Gastrocnemius medialis (tissue), 4 donors: ENCODE results near the gene SLC25A21. TPM values are rescaled to one million over a fixed set of nuclear protein-coding genes. Genes with fewer than 3 reads are reported as not detected.
"Not testable (repeated sequence)": the region's sequence is repeated elsewhere in the genome, so short reads cannot be mapped to it uniquely, and the experiment has no call there.

Experiments used
- ATAC-seq, 2 donors: fragments of 150-250 bp; one replicate each; pipeline ENCODE4 v1.9.1; 2016
- DNase-seq, 2 donors: peaks; one replicate each; pipeline ENCODE4 v3.0.0-alpha.2; 2019
- H3K27ac ChIP-seq, 4 donors: fragments of 200-600 bp; sonication (generic); 1 replicate in 1 of 4; 2 replicates in 3 of 4; pipeline ENCODE4 v1.5.1; 2016 to 2018; ENCODE audit warnings: mild to moderate bottlenecking in 2 of 4, moderate library complexity in 1 of 4
- H3K27me3 ChIP-seq, 3 donors: fragments of 200-600 bp; sonication (generic) in 2 of 3; 1 replicate in 1 of 3; 2 replicates in 2 of 3; pipeline versions ENCODE4 v1.5.1 to v1.6.0; 2016 to 2019; ENCODE audit warnings: mild to moderate bottlenecking in 1 of 3, moderate library complexity in 1 of 3
- H3K36me3 ChIP-seq, 2 donors: fragments of 200-600 bp; sonication (generic) in 1 of 2; one replicate each; pipeline ENCODE4 v1.5.1; 2017 to 2018
- H3K4me1 ChIP-seq, 2 donors: fragments of 200-600 bp; sonication (generic) in 1 of 2; one replicate each; pipeline ENCODE4 v1.5.1; 2016 to 2017; ENCODE audit warnings: mild to moderate bottlenecking in 2 of 2
- H3K4me3 ChIP-seq, 4 donors: fragments of 200-600 bp; sonication (generic) in 3 of 4; 1 replicate in 1 of 4; 2 replicates in 3 of 4; pipeline ENCODE4 v1.5.1; 2016 to 2019; ENCODE audit warnings: mild to moderate bottlenecking in 2 of 4
- H3K9me3 ChIP-seq, 3 donors: fragments of 200-600 bp; sonication (generic) in 2 of 3; 1 replicate in 1 of 3; 2 replicates in 2 of 3; pipeline ENCODE4 v1.5.1; 2016 to 2019
- POLR2A ChIP-seq, 2 donors: fragments of 450-650 bp; IDR thresholded peaks; one replicate each; pipeline ENCODE4 v1.6.1; 2017; ENCODE audit warnings: antibody characterized with exemption in 2 of 2, mild to moderate bottlenecking in 2 of 2, moderate library complexity in 2 of 2
- in situ Hi-C, 4 donors: fragments of 200-750 bp; cut with MboI; loops; one replicate each; pipeline versions ENCODE4 v1.15.0 to v1.8.0; 2017; ENCODE audit warnings: low sequenced_read_pairs in 4 of 4
- intact Hi-C: fragments of 100-400 bp; cut with DNase I; formaldehyde crosslinking; loops from one replicate; pipeline ENCODE4 v1.15.1; 2023; ENCODE audit warnings: low total_unique reads
- total RNA-seq, 4 donors: library from RNA; depleted of rRNA; stranded (reverse); fragments of >200 nt; gene quantifications; one replicate each; pipeline versions ENCODE4 v1.1.0 to v1.2.3, GENCODE V29; 2016
- TF ChIP-seq, protein P1 (sequence below), 5 experiments: fragments of 450-650 bp in 3 of 5; fragments of 200-600 bp in 2 of 5; sonication (generic) in 2 of 5; IDR thresholded peaks in 4 of 5; conservative IDR thresholded peaks in 1 of 5; 1 replicate in 4 of 5; 2 replicates in 1 of 5; pipeline ENCODE4 v1.5.1; 2016 to 2019; ENCODE audit warnings: antibody characterized with exemption in 5 of 5, mild to moderate bottlenecking in 3 of 5, moderate library complexity in 3 of 5

SLC25A21 gene
- total RNA-seq, 4 donors from 2014 or later, result 1.9 TPM; not detected in 3

DNA sequence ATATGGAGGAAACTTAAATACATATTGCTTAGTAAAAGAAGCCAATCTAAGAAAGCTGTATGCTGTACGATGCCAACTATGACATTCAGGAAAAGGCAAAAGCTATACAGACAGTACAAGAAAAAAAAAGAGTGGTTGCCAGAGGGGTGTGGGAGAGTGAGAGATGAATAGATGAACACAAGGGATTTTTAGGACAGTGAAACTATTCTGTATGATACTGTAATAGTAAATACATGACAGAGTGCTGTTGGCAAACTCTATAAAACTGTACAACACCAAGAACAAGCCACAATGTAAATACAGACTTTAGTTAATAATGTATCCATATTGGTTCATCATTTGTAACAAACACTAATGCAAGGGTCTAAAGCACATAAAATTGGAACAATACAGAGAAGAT lies 14.5 kb upstream of the SLC25A21 start:
- no peak for ATAC-seq
- H3K27ac ChIP-seq, result no peak overlapping the region
- no peaks in the 10 kb centered on the region for H3K27me3 ChIP-seq
- no peak for DNase-seq
- no peaks in the 10 kb centered on the region for H3K4me1 ChIP-seq
- H3K9me3 ChIP-seq, result no peaks in the 10 kb centered on the region
- no peak for TF ChIP-seq POLR2A (IDR thresholded peaks at IDR 0.05)
- TF ChIP-seq, protein P1, sequence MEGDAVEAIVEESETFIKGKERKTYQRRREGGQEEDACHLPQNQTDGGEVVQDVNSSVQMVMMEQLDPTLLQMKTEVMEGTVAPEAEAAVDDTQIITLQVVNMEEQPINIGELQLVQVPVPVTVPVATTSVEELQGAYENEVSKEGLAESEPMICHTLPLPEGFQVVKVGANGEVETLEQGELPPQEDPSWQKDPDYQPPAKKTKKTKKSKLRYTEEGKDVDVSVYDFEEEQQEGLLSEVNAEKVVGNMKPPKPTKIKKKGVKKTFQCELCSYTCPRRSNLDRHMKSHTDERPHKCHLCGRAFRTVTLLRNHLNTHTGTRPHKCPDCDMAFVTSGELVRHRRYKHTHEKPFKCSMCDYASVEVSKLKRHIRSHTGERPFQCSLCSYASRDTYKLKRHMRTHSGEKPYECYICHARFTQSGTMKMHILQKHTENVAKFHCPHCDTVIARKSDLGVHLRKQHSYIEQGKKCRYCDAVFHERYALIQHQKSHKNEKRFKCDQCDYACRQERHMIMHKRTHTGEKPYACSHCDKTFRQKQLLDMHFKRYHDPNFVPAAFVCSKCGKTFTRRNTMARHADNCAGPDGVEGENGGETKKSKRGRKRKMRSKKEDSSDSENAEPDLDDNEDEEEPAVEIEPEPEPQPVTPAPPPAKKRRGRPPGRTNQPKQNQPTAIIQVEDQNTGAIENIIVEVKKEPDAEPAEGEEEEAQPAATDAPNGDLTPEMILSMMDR (IDR thresholded peaks at IDR 0.05 in 4 of 5, conservative IDR thresholded peaks at IDR 0.05 in 1 of 5), result no peak
- intact Hi-C loops, result no loop called here
- H3K4me3 ChIP-seq, result no peak overlapping the region
- no peaks in the 10 kb centered on the region for H3K36me3 ChIP-seq
- in situ Hi-C loops, result no loop called here

DNA sequence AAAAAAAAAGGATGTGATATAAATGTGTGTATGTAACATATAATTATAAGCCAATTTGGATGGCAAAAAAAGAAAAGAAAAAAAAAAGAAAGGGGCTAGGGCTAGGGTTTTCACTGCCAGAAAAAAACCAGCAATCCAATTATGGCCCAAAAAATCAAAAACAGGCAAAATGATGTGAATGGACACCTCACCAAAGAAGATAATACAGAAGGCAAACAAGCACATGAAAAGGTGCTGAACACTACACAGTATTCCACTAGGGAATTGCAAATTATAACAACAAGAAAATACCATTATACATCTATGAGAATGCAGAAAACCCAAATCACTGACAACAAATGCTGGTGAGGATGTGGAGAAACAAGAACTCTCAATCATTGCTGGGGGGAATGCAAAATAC lies 13.3 kb upstream of the SLC25A21 start:
- no peaks in the 10 kb centered on the region for H3K27me3 ChIP-seq
- no peak overlapping the region for H3K27ac ChIP-seq
- DNase-seq (no peak), ATAC-seq (no peak)
- no peaks in the 10 kb centered on the region for H3K36me3 ChIP-seq
- H3K9me3 ChIP-seq, result no peaks in the 10 kb centered on the region
- no peak for TF ChIP-seq POLR2A (IDR thresholded peaks at IDR 0.05)
- TF ChIP-seq, protein P1 (IDR thresholded peaks at IDR 0.05 in 4 of 5, conservative IDR thresholded peaks at IDR 0.05 in 1 of 5), result no peak
- in situ Hi-C loops, result no loop called here
- intact Hi-C loops, result no loop called here
- H3K4me3 ChIP-seq, result no peak overlapping the region
- no peaks in the 10 kb centered on the region for H3K4me1 ChIP-seq

GRCh38 chr14:37184520-37184919 lies 12.1 kb upstream of the SLC25A21 start:
- H3K27me3 ChIP-seq, ATAC-seq, intact Hi-C loops, H3K4me3 ChIP-seq, in situ Hi-C loops, H3K36me3 ChIP-seq, H3K27ac ChIP-seq, H3K9me3 ChIP-seq, DNase-seq, H3K4me1 ChIP-seq: not testable (repeated sequence)

GRCh38 chr14:37181441-37181840 lies 9.0 kb upstream of the SLC25A21 start:
- DNase-seq, result no peak
- no peak for TF ChIP-seq POLR2A (IDR thresholded peaks at IDR 0.05)
- TF ChIP-seq, protein P1 (IDR thresholded peaks at IDR 0.05 in 4 of 5, conservative IDR thresholded peaks at IDR 0.05 in 1 of 5), result no peak
- intact Hi-C loops (no loop called here), in situ Hi-C loops (no loop called here)
- Histone ChIP-seq H3K9me3 (no peaks in the 10 kb centered on the region), H3K36me3 (no peaks in the 10 kb centered on the region), H3K27ac (no peak overlapping the region), H3K4me3 (no peak overlapping the region), H3K4me1 (no peaks in the 10 kb centered on the region), H3K27me3 (no peaks in the 10 kb centered on the region)
- ATAC-seq, result no peak

DNA sequence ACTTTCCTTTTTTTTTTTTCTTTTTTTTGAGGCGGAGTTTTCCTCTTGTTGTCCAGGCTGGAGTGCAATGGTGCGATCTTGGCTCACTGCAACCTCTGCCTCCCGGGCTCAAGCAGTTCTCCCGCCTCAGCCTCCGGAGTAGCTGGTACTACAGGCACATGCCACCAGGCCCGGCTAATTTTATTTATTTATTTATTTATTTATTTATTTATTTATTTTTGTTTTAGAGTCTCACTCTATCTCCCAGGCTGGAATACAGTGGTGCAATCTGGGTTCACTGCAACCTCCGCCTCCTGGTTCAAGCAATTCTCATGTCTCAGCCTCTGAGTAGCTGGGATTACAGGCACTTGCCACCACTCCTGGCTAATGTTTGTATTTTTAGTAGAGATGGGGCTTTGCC lies 8.5 kb upstream of the SLC25A21 start:
- H3K27me3 ChIP-seq, in situ Hi-C loops, ATAC-seq, H3K4me1 ChIP-seq, DNase-seq, H3K9me3 ChIP-seq, intact Hi-C loops, H3K4me3 ChIP-seq, H3K27ac ChIP-seq, H3K36me3 ChIP-seq: not testable (repeated sequence)

GRCh38 chr14:37179896-37180502 lies 7.6 kb upstream of the SLC25A21 start:
- TF ChIP-seq POLR2A (IDR thresholded peaks at IDR 0.05), result no peak
- TF ChIP-seq, protein P1 (IDR thresholded peaks at IDR 0.05 in 4 of 5, conservative IDR thresholded peaks at IDR 0.05 in 1 of 5), result no peak
- Histone ChIP-seq H3K36me3 (no peaks in the 10 kb centered on the region), H3K27me3 (no peaks in the 10 kb centered on the region), H3K9me3 (no peaks in the 10 kb centered on the region), H3K4me1 (peaks cover 0 to 10% of the 10 kb centered on the region in 2 donors), H3K4me3 (no peak overlapping the region), H3K27ac (no peak overlapping the region)
- intact Hi-C loops, result no loop called here
- ATAC-seq, result no peak
- no peak for DNase-seq
- in situ Hi-C loops, result no loop called here
